ENCODE data around the gene TEAD1.

TEAD1 gene

GRCh38 chr11:12817681-12818332, 143.6 kb downstream of the TEAD1 start:
- DNase-seq = no peak

GRCh38 chr11:12818333-12819015, 144.3 kb downstream of the TEAD1 start:
- DNase-seq = no peak

GRCh38 chr11:12822392-12823022, 148.3 kb downstream of the TEAD1 start:
- no peak for DNase-seq

GRCh38 chr11:12824281-12825041, 150.2 kb downstream of the TEAD1 start:
- DNase-seq = no peak

- no peak for DNase-seq
Observed at GRCh38 chr11:12826441-12826840, 152.2 kb downstream of the TEAD1 start.

GRCh38 chr11:12827369-12827768, 153.1 kb downstream of the TEAD1 start:
- DNase-seq = no peak

GRCh38 chr11:12827929-12828812, 153.9 kb downstream of the TEAD1 start:
- DNase-seq = no peak

GRCh38 chr11:12829131-12829530, 154.9 kb downstream of the TEAD1 start:
- DNase-seq = no peak

GRCh38 chr11:12829540-12830314, 155.5 kb downstream of the TEAD1 start:
- DNase-seq = no peak

GRCh38 chr11:12831471-12832202, 157.4 kb downstream of the TEAD1 start:
- DNase-seq = no peak

GRCh38 chr11:12832480-12833224, 158.4 kb downstream of the TEAD1 start:
- no peak for DNase-seq

- no peak for DNase-seq
Observed at GRCh38 chr11:12834166-12834565, 159.9 kb downstream of the TEAD1 start.

- no peak for DNase-seq
Observed at GRCh38 chr11:12834630-12835029, 160.4 kb downstream of the TEAD1 start.

GRCh38 chr11:12835286-12835685, 161.1 kb downstream of the TEAD1 start:
- no peak for DNase-seq

- DNase-seq = no peak
Observed at GRCh38 chr11:12838463-12839123, 164.4 kb downstream of the TEAD1 start.

- DNase-seq = no peak
Observed at GRCh38 chr11:12840871-12841660, 166.8 kb downstream of the TEAD1 start.

- no peak for DNase-seq
Observed at GRCh38 chr11:12841946-12842630, 167.9 kb downstream of the TEAD1 start.
